Gastrocnemius medialis (tissue), 4 donors: Measurements from ENCODE around the gene OR1D5. TPM values are rescaled to one million over a fixed set of nuclear protein-coding genes. Genes with fewer than 3 reads are reported as not detected.

Experiments
- ATAC-seq, 2 donors: fragments of 150-250 bp; one replicate each; pipeline ENCODE4 v1.9.1; 2016
- DNase-seq, 2 donors: peaks; one replicate each; pipeline ENCODE4 v3.0.0-alpha.2; 2019
- H3K27ac ChIP-seq, 4 donors: fragments of 200-600 bp; sonication (generic); 1 replicate in 1 of 4; 2 replicates in 3 of 4; pipeline ENCODE4 v1.5.1; 2016 to 2018; ENCODE audit warnings: mild to moderate bottlenecking in 2 of 4, moderate library complexity in 1 of 4
- H3K27me3 ChIP-seq, 3 donors: fragments of 200-600 bp; sonication (generic) in 2 of 3; 1 replicate in 1 of 3; 2 replicates in 2 of 3; pipeline versions ENCODE4 v1.5.1 to v1.6.0; 2016 to 2019; ENCODE audit warnings: mild to moderate bottlenecking in 1 of 3, moderate library complexity in 1 of 3
- H3K36me3 ChIP-seq, 2 donors: fragments of 200-600 bp; sonication (generic) in 1 of 2; one replicate each; pipeline ENCODE4 v1.5.1; 2017 to 2018
- H3K4me1 ChIP-seq, 2 donors: fragments of 200-600 bp; sonication (generic) in 1 of 2; one replicate each; pipeline ENCODE4 v1.5.1; 2016 to 2017; ENCODE audit warnings: mild to moderate bottlenecking in 2 of 2
- H3K4me3 ChIP-seq, 4 donors: fragments of 200-600 bp; sonication (generic) in 3 of 4; 1 replicate in 1 of 4; 2 replicates in 3 of 4; pipeline ENCODE4 v1.5.1; 2016 to 2019; ENCODE audit warnings: mild to moderate bottlenecking in 2 of 4
- H3K9me3 ChIP-seq, 3 donors: fragments of 200-600 bp; sonication (generic) in 2 of 3; 1 replicate in 1 of 3; 2 replicates in 2 of 3; pipeline ENCODE4 v1.5.1; 2016 to 2019
- POLR2A ChIP-seq, 2 donors: fragments of 450-650 bp; IDR thresholded peaks; one replicate each; pipeline ENCODE4 v1.6.1; 2017; ENCODE audit warnings: antibody characterized with exemption in 2 of 2, mild to moderate bottlenecking in 2 of 2, moderate library complexity in 2 of 2
- in situ Hi-C, 4 donors: fragments of 200-750 bp; cut with MboI; loops; one replicate each; pipeline versions ENCODE4 v1.15.0 to v1.8.0; 2017; ENCODE audit warnings: low sequenced_read_pairs in 4 of 4
- intact Hi-C: fragments of 100-400 bp; cut with DNase I; formaldehyde crosslinking; loops from one replicate; pipeline ENCODE4 v1.15.1; 2023; ENCODE audit warnings: low total_unique reads
- total RNA-seq, 4 donors: library from RNA; depleted of rRNA; stranded (reverse); fragments of >200 nt; gene quantifications; one replicate each; pipeline versions ENCODE4 v1.1.0 to v1.2.3, GENCODE V29; 2016
- TF ChIP-seq, protein P1 (sequence below), 5 experiments: fragments of 450-650 bp in 3 of 5; fragments of 200-600 bp in 2 of 5; sonication (generic) in 2 of 5; IDR thresholded peaks in 4 of 5; conservative IDR thresholded peaks in 1 of 5; 1 replicate in 4 of 5; 2 replicates in 1 of 5; pipeline ENCODE4 v1.5.1; 2016 to 2019; ENCODE audit warnings: antibody characterized with exemption in 5 of 5, mild to moderate bottlenecking in 3 of 5, moderate library complexity in 3 of 5

Gene OR1D5
- total RNA-seq, 4 donors from 2014 or later, result not detected

DNA sequence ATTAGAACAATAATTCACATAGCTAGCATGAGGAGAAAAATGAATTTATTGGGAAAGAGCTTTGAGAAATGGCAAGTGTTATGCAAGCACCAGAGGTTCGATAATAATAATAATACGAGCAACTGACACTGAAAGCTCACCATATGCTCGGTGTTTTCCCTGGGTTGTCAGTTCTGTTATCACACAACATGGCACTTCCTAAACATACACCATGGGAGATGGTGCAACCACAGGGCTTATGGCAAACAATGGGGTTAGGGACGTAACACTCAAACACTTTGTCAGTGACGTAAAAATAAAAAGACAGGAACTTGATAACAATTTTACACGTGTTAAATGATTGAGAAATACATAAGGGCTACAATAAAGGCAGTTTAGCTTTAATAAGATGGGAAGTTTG is 23.7 kb downstream of the OR1D5 start:
- DNase-seq (no peak), ATAC-seq (no peak)
- in situ Hi-C loops (no loop called here), intact Hi-C loops (no loop called here)
- H3K4me1 ChIP-seq, result no peaks in the 10 kb centered on the region
- H3K27ac ChIP-seq, result no peak overlapping the region
- no peaks in the 10 kb centered on the region for H3K36me3 ChIP-seq
- TF ChIP-seq, protein P1, sequence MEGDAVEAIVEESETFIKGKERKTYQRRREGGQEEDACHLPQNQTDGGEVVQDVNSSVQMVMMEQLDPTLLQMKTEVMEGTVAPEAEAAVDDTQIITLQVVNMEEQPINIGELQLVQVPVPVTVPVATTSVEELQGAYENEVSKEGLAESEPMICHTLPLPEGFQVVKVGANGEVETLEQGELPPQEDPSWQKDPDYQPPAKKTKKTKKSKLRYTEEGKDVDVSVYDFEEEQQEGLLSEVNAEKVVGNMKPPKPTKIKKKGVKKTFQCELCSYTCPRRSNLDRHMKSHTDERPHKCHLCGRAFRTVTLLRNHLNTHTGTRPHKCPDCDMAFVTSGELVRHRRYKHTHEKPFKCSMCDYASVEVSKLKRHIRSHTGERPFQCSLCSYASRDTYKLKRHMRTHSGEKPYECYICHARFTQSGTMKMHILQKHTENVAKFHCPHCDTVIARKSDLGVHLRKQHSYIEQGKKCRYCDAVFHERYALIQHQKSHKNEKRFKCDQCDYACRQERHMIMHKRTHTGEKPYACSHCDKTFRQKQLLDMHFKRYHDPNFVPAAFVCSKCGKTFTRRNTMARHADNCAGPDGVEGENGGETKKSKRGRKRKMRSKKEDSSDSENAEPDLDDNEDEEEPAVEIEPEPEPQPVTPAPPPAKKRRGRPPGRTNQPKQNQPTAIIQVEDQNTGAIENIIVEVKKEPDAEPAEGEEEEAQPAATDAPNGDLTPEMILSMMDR (IDR thresholded peaks at IDR 0.05 in 4 of 5, conservative IDR thresholded peaks at IDR 0.05 in 1 of 5), result no peak
- no peak for TF ChIP-seq POLR2A (IDR thresholded peaks at IDR 0.05)
- H3K9me3 ChIP-seq, result no peaks in the 10 kb centered on the region
- peaks cover 4 to 11% (median 9%) of the 10 kb centered on the region in 3 donors for H3K27me3 ChIP-seq
- H3K4me3 ChIP-seq, result no peak overlapping the region

DNA sequence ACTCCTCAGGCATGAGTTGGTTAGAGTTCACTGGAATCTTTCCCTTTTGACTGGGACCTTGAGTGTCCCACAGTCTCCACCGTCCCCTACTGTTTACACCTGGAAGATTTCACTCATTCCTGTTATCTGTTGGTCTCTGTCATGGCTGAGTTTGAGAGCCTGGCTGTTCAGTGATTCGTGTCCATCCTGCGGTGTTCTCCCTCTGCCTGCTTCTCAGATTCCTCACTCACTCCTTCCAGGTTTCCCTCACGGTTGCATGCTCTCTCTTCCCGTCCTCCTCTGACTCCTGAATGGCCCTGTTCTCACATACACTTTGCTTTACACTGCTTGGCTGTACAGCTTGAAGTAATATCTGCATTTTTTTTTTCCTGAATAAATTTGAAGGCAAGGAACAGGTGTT is 24.5 kb downstream of the OR1D5 start:
- no peaks in the 10 kb centered on the region for H3K9me3 ChIP-seq
- peaks cover 4 to 11% (median 9%) of the 10 kb centered on the region in 3 donors for H3K27me3 ChIP-seq
- H3K4me3 ChIP-seq, result no peak overlapping the region
- no peak for TF ChIP-seq POLR2A (IDR thresholded peaks at IDR 0.05)
- TF ChIP-seq, protein P1 (IDR thresholded peaks at IDR 0.05 in 4 of 5, conservative IDR thresholded peaks at IDR 0.05 in 1 of 5), result no peak
- H3K27ac ChIP-seq, result no peak overlapping the region
- DNase-seq (no peak), ATAC-seq (no peak)
- intact Hi-C loops (no loop called here), in situ Hi-C loops (no loop called here)
- no peaks in the 10 kb centered on the region for H3K4me1 ChIP-seq
- H3K36me3 ChIP-seq, result no peaks in the 10 kb centered on the region

DNA sequence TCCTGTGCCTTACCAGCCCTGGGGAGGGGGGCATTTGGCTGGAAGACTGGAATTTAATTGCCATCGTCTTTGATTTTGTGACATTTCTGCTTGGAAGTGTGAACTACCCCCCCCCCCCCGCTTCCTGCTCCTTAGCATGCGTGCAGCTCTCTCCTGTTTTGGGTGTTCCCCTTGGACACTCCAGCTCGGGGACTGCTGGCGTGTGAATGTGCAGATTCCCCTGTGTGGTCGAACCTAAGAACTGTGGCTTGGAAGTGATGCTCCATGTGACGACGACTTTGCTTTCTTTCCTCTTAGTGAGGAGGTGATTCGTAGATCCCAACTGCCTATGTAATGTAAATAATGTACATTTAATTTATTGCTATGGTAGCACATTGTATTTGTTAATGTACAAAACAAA is 26.1 kb downstream of the OR1D5 start:
- ATAC-seq (no peak), DNase-seq (no peak)
- in situ Hi-C loops (no loop called here), intact Hi-C loops (no loop called here)
- Histone ChIP-seq H3K36me3 (no peaks in the 10 kb centered on the region), H3K4me3 (no peak overlapping the region), H3K4me1 (no peaks in the 10 kb centered on the region), H3K9me3 (no peaks in the 10 kb centered on the region), H3K27ac (no peak overlapping the region), H3K27me3 (peaks cover 4 to 11% (median 7%) of the 10 kb centered on the region in 3 donors)
- TF ChIP-seq POLR2A (IDR thresholded peaks at IDR 0.05), result no peak
- TF ChIP-seq, protein P1 (IDR thresholded peaks at IDR 0.05 in 4 of 5, conservative IDR thresholded peaks at IDR 0.05 in 1 of 5), result no peak

DNA sequence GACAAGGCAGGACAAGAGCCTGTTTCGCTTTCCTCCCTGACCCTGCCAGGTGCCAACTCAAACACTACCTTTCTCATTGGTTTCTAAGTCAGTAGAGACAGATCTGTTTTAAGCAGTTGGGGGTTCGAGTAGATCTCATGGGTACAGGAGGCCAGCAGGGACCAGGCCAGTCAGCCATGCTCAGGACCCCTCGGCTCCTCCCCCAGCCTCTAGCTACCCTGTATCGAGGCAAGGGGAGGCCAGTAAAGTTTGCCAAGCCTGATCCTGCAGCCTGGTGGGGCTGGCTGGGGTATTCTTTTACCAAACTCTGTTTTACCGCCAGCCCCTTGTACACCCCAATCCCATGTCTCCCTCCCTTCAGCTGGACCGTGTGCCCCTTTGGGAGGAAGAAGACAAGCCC is 26.6 kb downstream of the OR1D5 start:
- in situ Hi-C loops (no loop called here), intact Hi-C loops (no loop called here)
- ATAC-seq (no peak), DNase-seq (no peak)
- Histone ChIP-seq H3K4me3 (no peak overlapping the region), H3K36me3 (no peaks in the 10 kb centered on the region), H3K4me1 (no peaks in the 10 kb centered on the region), H3K27ac (no peak overlapping the region), H3K9me3 (no peaks in the 10 kb centered on the region), H3K27me3 (peaks cover 4 to 10% (median 7%) of the 10 kb centered on the region in 3 donors)
- TF ChIP-seq, protein P1 (IDR thresholded peaks at IDR 0.05 in 4 of 5, conservative IDR thresholded peaks at IDR 0.05 in 1 of 5), result no peak
- no peak for TF ChIP-seq POLR2A (IDR thresholded peaks at IDR 0.05)

DNA sequence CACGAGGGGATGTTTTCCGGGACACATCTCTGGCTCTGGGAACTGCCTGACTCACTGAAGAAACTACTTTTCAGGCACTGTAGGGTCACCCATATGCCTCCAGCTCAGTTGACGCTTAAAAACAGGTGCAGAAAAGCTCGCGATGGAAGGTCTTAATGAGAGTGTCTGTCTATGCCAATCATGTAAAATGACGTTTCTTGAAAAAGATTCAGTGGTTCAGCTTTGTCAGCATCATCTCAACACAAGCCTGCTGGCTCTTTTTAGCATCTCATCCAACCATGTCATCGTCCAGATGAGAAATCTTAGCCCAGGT is 27.5 kb downstream of the OR1D5 start:
- Histone ChIP-seq H3K27ac (no peak overlapping the region), H3K4me3 (no peak overlapping the region), H3K36me3 (no peaks in the 10 kb centered on the region), H3K27me3 (peaks cover 4 to 9% (median 7%) of the 10 kb centered on the region in 3 donors), H3K4me1 (peaks cover 0 to under 1% of the 10 kb centered on the region in 2 donors), H3K9me3 (no peaks in the 10 kb centered on the region)
- intact Hi-C loops (no loop called here), in situ Hi-C loops (no loop called here)
- no peak for ATAC-seq
- no peak for TF ChIP-seq POLR2A (IDR thresholded peaks at IDR 0.05)
- TF ChIP-seq, protein P1 (IDR thresholded peaks at IDR 0.05 in 4 of 5, conservative IDR thresholded peaks at IDR 0.05 in 1 of 5), result no peak
- no peak for DNase-seq
